SHP77 (cell line): Measurements from ENCODE around the gene SORBS2.

Experiments
- DNase-seq, 2 experiments: peaks; one replicate each; lab custom pipeline; 2025; lab: John Stamatoyannopoulos, UW

Gene SORBS2

GRCh38 chr4:185800266-185800945, 11.6 kb downstream of the SORBS2 start:
- no peak for DNase-seq

GRCh38 chr4:185799442-185799841, 12.6 kb downstream of the SORBS2 start:
- no peak for DNase-seq

GRCh38 chr4:185797596-185798338, 14.2 kb downstream of the SORBS2 start:
- no peak for DNase-seq

GRCh38 chr4:185797018-185797417, 15.0 kb downstream of the SORBS2 start:
- DNase-seq = no peak

- no peak for DNase-seq
Measured at GRCh38 chr4:185796176-185796575, 15.8 kb downstream of the SORBS2 start.

DNA sequence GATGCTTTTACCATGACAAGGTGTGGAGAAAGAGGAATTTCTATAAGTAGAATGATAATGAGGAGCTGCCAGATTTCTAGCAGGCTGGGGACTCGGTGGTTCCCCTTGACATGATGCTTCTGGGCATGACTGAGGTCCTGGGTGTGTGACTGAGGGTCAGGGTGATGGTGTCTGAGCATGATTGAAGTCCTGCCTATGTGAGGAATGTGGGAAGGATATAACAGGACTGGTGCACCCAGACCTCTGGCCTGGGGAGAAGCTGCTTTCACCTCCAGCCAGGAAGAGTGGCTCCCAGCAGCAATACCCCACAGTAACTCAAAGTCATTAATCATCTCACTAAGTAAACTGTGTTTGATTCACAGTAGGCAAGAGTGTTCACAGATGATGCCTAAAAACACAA, 17.4 kb downstream of the SORBS2 start:
- DNase-seq = no peak

DNA sequence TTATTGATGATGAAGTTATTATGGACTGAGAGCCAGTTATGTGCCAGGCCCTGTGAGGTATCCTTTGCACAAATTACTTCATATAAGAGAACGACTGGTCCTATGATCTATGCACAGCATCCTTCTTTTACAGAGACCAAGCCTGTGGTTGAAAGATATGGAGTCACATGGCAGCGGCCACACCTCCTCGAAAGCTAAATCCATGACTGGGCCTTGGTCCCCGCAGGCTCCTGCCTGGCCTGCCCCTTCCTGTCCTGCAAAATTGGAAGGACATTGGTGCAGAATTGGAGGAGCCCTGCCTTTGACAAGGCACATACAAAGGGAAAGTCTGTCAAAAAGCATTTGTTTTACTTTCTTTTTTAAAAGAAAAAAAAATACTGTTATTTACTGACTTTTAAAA, 18.3 kb downstream of the SORBS2 start:
- DNase-seq = no peak

DNA sequence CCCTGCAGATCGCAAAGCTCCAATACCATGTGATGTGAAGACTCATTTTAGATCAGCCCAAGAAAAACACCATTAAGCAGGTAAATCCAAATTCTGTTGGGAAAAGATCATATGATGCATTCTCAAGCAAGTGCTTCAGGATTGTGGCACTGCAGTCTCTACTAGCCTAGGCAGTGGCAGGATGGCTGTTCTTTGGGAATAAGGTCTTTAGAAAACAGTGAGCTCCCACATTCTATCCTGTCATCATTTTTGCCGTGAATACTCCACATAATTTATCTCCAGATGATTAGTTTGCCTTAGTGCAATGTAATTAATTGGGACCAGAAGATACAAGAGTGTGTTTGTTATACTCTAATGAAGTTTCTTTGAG, 18.9 kb downstream of the SORBS2 start:
- DNase-seq = no peak

GRCh38 chr4:185792384-185793115, 19.4 kb downstream of the SORBS2 start:
- no peak for DNase-seq

DNA sequence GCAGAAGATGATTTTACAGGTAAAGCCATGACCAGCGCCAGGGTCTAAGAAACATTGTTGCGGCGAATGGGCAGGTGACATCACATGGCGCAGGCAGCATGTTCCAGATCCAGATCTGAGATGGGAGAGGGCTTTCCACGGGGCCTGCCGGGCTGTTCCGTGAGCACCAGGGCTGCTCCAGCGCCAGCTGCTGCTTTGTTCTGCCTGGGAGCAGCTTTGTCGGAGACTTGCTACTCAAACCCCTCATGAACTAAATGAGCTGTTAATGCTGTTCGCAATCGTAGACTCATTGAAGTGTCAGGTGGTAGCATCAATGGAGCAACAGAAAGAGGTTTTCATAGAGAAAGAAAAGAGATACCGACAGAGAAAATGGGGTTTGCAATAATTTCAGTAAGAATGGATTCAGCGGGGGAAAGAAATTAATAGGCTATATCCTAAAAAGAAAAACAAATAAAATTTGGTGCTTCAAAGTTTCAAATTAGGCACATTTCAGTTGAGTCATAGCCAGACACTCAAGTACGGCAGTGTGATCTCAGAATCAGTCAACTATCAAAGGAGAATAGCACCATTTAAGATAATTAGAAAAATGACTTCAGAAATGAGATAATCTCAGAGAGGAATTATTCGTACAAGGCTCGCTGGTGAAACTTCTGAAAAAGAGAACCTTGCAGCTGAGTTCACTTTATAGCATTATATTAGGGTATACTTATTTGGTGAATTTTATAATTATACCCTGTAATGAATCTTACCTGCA, 23.9 kb downstream of the SORBS2 start:
- no peak for DNase-seq

DNA sequence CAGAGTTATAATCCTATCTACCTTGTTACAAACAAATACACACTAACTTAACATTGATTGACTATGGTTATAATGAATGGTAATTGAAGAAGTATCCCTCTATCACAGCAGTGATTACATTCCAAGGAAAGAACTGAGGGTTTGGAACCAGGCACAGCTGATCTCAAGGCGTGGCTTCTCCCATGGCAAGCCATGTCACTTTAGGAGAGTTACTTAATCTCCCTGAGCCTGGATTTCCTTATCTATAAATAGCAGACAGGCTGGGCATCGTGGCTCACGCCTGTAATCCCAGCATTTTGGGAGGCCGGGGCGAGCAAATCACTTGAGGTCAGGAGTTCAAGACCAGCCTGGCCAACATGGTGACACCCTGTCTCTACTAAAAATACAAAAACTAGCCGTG, 25.6 kb downstream of the SORBS2 start:
- DNase-seq = no peak

DNA sequence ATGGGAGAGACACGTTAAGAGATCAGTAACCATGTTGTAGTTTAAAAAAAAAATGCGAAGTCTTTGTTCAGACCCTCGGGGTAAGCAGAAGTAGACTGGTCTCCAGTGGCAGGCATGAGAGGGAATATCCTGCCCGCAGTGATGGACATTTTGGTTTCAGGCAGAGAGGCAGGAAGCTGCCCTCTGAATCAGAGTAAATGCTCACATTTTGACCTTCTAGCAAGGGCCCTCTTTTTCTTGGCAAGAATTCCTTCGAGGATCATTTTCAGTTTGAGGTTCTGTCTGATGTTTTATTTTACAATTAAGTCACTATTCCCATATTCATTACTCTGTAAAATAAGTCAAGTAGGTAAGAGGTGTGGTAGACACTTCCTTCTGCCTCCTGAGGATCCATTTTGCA, 28.4 kb downstream of the SORBS2 start:
- no peak for DNase-seq

DNA sequence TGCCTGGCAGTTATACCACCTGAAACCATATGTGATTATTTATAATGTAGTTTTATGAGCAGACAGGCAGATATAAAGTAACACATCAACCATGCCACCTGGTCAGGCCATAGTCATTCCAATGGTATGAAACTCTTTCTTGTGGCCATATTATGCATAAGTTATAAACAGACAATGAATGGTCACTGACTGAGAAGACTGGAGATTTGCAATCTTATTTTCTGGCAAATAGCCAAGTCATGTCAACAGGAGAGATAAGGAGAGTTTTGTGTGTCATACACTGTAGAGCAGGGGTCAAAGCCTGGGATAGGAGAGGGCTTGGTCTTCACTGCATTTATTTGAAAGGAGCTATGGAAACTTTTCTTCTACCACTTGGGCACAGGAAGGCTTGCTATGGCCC, 29.5 kb downstream of the SORBS2 start:
- no peak for DNase-seq

DNA sequence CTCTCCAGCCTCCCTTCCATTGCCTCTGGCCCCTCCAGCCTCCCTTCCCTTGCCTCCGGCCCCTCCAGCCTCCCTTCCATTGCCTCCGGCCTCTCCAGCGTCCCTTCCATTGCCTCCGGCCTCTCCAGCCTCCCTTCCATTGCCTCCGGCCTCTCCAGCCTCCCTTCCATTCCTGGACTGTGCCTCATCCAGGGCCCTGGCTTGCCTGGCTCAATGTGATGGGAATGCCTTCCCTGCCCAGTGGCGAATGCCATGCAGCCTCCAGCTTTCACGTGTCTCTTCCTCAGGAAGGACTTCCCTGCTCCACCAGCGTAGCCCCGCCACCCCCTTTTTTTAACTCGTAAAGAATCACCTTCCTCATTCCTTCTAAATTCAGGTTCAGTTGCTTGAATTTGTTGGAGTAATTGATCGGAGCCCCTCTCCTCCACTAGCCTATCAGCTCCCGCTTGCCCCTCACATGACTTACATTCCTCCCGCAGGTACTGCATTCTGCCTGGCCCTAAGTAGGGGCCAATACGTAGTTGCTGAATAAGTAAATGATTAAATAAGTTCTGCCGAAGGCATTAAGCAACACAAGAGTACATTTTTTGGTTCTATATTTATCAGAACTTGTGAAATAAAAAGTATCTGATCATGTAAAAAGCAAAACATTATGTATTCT, 30.3 kb downstream of the SORBS2 start:
- DNase-seq = no peak

DNA sequence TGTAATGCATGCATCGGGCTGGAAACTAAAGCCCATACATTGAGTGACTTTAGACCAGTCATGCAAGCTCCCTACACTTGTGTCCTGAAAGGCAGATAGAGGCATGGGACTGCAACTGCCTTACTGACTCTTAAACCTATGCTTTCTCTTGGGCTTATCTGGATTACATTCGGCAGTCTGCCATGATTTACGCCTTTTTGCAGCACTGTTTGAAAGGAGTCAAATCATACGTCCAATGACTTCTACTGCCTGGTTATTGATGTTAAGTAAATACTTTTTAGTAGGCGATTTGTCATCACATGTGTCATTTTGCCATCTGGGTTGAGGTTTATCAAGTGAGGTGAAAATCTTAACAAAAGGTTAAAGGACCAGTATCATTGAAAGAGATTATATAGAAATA, 31.5 kb downstream of the SORBS2 start:
- no peak for DNase-seq

- DNase-seq = no peak
Measured at GRCh38 chr4:185779517-185779916, 32.5 kb downstream of the SORBS2 start.

DNA sequence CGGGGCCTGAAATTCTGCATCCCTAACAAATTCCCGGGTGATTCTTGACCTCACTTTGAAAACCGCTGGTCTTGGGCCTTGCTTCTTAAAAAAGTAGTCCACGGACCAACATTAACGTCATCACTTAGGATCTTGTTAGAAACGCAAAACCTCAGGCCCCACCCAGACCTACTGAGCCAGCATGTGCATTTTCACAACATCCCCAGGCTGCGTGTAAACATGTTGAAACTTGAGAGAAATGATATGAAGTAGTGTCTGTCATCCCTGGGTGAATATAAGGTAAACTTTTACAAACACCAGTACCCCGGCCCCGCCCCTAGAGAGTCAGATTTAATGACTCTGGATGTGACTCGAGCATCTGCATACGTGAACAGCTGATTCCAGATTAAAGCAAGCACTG, 33.7 kb downstream of the SORBS2 start:
- DNase-seq = no peak

GRCh38 chr4:185775792-185776555, 36.0 kb downstream of the SORBS2 start:
- no peak for DNase-seq

GRCh38 chr4:185774845-185775680, 36.9 kb downstream of the SORBS2 start:
- no peak for DNase-seq

- DNase-seq = no peak
Measured at GRCh38 chr4:185774131-185774653, 37.8 kb downstream of the SORBS2 start.
